NCI-H748 treated with DMSO at 0.1 percent for 48 hours (cell line): ENCODE results near the gene ETS2.

ENCODE experiments used
- DNase-seq: peaks from one replicate; lab custom pipeline; 2025; lab: John Stamatoyannopoulos, UW

Gene ETS2

GRCh38 chr21:38861989-38862683, 56.4 kb downstream of the ETS2 start:
- no peak for DNase-seq

- DNase-seq, result no peak
Observed at GRCh38 chr21:38863291-38863690, 57.6 kb downstream of the ETS2 start.

GRCh38 chr21:38863843-38864363, 58.2 kb downstream of the ETS2 start:
- DNase-seq, result no peak

GRCh38 chr21:38864964-38865363, 59.2 kb downstream of the ETS2 start:
- no peak for DNase-seq

- DNase-seq, result no peak
Observed at GRCh38 chr21:38869196-38869595, 63.5 kb downstream of the ETS2 start.

- peak; percentile 61 for DNase-seq
Observed at GRCh38 chr21:38869946-38870345, 64.2 kb downstream of the ETS2 start.
